Measurements from ENCODE around the gene BCL11B. TPM values are rescaled to one million over a fixed set of nuclear protein-coding genes. Genes with fewer than 3 reads are reported as not detected.

Gene BCL11B
- polyA plus RNA-seq, 4 donors: 0.45 to 5.1 (median 1.5) TPM

GRCh38 chr14:99123208-99123870, 148.7 kb downstream of the BCL11B start:
- H3K27ac ChIP-seq (ENCODE audit: low read depth in 1 of 3, low read length in 2 of 3): no peak overlapping the region
- no peaks in the 10 kb centered on the region for H3K4me1 ChIP-seq (ENCODE audit: control insufficient read depth in 3 of 3, insufficient read depth in 2 of 3, low read depth in 1 of 3, low read length in 2 of 3)
- 86 to 91% (median 86%) methylated on average over 9 of the region's 9 CpGs for WGBS, 3 donors
- DNase-seq: no peak
- no peak overlapping the region for H3K4me3 ChIP-seq (ENCODE audit: low read depth in 1 of 3, low read length in 3 of 3)
- H3K9me3 ChIP-seq (ENCODE audit: control insufficient read depth in 2 of 2, insufficient read depth in 1 of 2, low read depth in 1 of 2, low read length in 1 of 2): no peaks in the 10 kb centered on the region
- FAIRE-seq: no peak
- peaks cover 0 to 16% (median 7%) of the 10 kb centered on the region in 3 donors for H3K27me3 ChIP-seq (ENCODE audit: control insufficient read depth in 3 of 3, insufficient read depth in 3 of 3, low read length in 3 of 3)
- no peaks in the 10 kb centered on the region for H3K36me3 ChIP-seq (ENCODE audit: control insufficient read depth in 3 of 3, insufficient read depth in 2 of 3, low read depth in 1 of 3, low read length in 3 of 3)

GRCh38 chr14:99122521-99123125, 149.4 kb downstream of the BCL11B start:
- H3K9me3 ChIP-seq (ENCODE audit: control insufficient read depth in 2 of 2, insufficient read depth in 1 of 2, low read depth in 1 of 2, low read length in 1 of 2): no peaks in the 10 kb centered on the region
- WGBS, 3 donors: 80 to 85% (median 81%) methylated on average over 14 to 18 of the region's 18 CpGs
- FAIRE-seq: no peak
- DNase-seq: no peak
- H3K27ac ChIP-seq (ENCODE audit: low read depth in 1 of 3, low read length in 2 of 3): no peak overlapping the region
- no peaks in the 10 kb centered on the region for H3K36me3 ChIP-seq (ENCODE audit: control insufficient read depth in 3 of 3, insufficient read depth in 2 of 3, low read depth in 1 of 3, low read length in 3 of 3)
- no peak overlapping the region for H3K4me3 ChIP-seq (ENCODE audit: low read depth in 1 of 3, low read length in 3 of 3)
- H3K27me3 ChIP-seq (ENCODE audit: control insufficient read depth in 3 of 3, insufficient read depth in 3 of 3, low read length in 3 of 3): peaks cover 0 to 23% (median 11%) of the 10 kb centered on the region in 3 donors
- H3K4me1 ChIP-seq (ENCODE audit: control insufficient read depth in 3 of 3, insufficient read depth in 2 of 3, low read depth in 1 of 3, low read length in 2 of 3): no peaks in the 10 kb centered on the region

DNA sequence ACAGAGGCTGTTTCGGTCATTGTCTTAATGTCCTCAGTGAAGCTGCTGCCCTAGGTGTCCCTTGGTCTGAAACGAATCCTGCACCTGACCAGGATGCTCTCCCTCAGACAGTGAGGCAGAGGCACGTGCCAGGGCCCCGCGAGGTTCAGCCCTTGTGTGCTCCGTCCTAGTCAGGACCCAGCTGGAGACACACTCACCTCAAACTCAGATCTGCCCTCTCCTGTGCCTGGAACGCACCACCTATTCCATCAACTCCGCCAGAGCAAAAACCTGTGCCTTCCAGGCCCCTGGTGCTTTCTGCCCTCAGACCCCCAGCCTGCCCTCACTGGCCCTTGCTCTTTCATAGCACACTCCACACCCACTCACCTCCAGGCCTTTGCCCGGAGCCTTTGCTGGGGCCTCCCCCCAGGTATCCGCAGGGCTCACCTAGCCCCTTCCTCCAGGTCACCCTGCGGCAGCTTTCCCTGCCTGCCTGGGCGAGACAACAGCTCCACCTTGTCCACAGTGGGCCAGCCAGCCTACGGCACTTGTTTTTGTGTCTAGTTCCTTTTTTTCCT, 150.6 kb downstream of the BCL11B start:
- H3K27me3 ChIP-seq (ENCODE audit: control insufficient read depth in 3 of 3, insufficient read depth in 3 of 3, low read length in 3 of 3): peaks cover 0 to 31% (median 11%) of the 10 kb centered on the region in 3 donors
- H3K9me3 ChIP-seq (ENCODE audit: control insufficient read depth in 2 of 2, insufficient read depth in 1 of 2, low read depth in 1 of 2, low read length in 1 of 2): no peaks in the 10 kb centered on the region
- WGBS, 3 donors: 88 to 92% (median 89%) methylated on average over 13 of the region's 13 CpGs
- DNase-seq (no peak), FAIRE-seq (no peak)
- no peak overlapping the region for H3K27ac ChIP-seq (ENCODE audit: low read depth in 1 of 3, low read length in 2 of 3)
- no peak overlapping the region for H3K4me3 ChIP-seq (ENCODE audit: low read depth in 1 of 3, low read length in 3 of 3)
- no peaks in the 10 kb centered on the region for H3K36me3 ChIP-seq (ENCODE audit: control insufficient read depth in 3 of 3, insufficient read depth in 2 of 3, low read depth in 1 of 3, low read length in 3 of 3)
- H3K4me1 ChIP-seq (ENCODE audit: control insufficient read depth in 3 of 3, insufficient read depth in 2 of 3, low read depth in 1 of 3, low read length in 2 of 3): no peaks in the 10 kb centered on the region

DNA sequence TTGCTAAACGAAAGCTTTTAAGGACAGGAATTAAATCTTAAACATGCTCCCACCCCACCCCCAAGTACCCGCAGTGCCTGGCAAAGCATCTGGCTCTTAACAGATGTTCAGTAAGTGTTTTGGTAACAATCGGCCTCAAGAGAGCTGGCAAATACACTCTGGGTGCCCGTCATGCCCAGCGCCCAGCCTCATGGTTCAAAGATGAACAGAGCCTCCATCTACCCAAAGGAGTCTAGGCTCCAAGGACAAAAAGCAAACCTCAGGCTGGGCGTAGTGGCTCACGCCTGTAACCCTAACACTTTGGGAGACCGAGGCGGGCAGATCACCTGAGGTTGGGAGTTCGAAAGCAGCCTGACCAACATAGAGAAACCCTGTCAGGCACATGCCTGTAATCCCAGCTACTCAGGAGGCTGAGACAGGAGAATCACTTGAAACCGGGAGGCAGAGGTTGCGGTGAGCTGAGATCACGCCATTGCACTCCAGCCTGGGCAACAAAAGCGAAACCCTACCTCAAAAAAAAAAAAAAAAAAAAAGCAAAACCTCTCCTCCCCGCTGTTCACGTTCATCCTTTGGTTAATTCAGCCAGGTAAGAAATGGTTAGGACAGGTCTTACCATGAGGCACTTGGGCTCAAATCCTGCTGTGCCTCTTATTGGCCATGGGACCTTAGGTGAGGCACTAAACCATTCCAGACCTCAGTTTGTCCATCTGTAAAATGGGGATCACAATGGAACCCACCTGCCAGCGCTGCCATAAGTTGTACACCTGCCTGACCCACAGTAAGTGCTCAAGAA, 151.3 kb downstream of the BCL11B start:
- FAIRE-seq (no peak), DNase-seq (no peak)
- H3K9me3 ChIP-seq (ENCODE audit: control insufficient read depth in 2 of 2, insufficient read depth in 1 of 2, low read depth in 1 of 2, low read length in 1 of 2): no peaks in the 10 kb centered on the region
- no peaks in the 10 kb centered on the region for H3K36me3 ChIP-seq (ENCODE audit: control insufficient read depth in 3 of 3, insufficient read depth in 2 of 3, low read depth in 1 of 3, low read length in 3 of 3)
- WGBS, 3 donors: 77 to 85% (median 83%) methylated on average over 17 of the region's 17 CpGs
- no peak overlapping the region for H3K4me3 ChIP-seq (ENCODE audit: low read depth in 1 of 3, low read length in 3 of 3)
- H3K27me3 ChIP-seq (ENCODE audit: control insufficient read depth in 3 of 3, insufficient read depth in 3 of 3, low read length in 3 of 3): peaks cover 0 to 33% (median 11%) of the 10 kb centered on the region in 3 donors
- no peak overlapping the region for H3K27ac ChIP-seq (ENCODE audit: low read depth in 1 of 3, low read length in 2 of 3)
- no peaks in the 10 kb centered on the region for H3K4me1 ChIP-seq (ENCODE audit: control insufficient read depth in 3 of 3, insufficient read depth in 2 of 3, low read depth in 1 of 3, low read length in 2 of 3)

DNA sequence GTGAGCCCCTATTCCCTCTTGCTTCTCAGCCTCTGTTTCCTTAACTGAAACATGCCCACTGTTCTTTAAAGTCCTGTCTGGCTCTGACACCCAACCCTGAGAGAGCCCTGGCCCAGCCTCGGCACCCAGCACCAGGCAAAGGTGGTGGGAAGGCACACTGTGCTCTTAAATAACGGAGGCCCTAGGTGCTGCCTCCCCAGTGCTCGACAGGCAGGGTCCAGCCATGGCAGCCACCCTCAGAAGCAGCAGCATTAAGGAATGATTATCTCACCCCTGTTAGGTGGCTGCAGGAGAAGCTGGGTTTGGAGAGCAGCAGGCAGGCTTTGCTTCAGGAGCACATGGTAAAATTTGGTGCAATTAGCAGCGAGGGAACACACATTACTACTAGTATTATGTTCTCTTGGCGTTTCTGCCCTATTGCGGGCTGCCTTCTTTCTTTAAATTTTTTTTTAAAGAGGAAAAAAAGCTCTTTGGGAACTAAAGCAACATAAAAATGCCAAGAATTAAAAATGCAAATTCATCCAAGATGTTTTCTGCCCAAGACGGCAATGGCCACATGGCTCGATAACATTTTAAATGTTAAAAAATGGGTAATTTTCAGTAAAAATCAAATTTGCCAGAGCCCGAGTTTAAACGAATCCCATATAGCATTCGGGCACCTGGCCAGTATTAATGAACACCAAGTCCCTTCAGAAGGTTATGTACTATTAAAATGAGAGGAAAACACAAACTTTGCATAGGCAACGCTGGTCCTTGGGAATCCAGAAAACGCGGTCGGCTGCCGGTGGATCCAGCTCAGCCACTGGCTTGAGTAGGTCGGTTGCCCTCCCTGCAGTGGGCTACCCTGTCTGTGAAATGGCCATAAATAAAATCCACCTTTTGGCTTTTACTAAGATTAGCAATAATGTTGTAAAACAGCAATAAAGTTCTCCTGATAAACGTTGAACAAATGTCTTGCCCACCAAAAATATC, 152.2 kb downstream of the BCL11B start:
- no peaks in the 10 kb centered on the region for H3K9me3 ChIP-seq (ENCODE audit: control insufficient read depth in 2 of 2, insufficient read depth in 1 of 2, low read depth in 1 of 2, low read length in 1 of 2)
- no peak overlapping the region for H3K4me3 ChIP-seq (ENCODE audit: low read depth in 1 of 3, low read length in 3 of 3)
- no peaks in the 10 kb centered on the region for H3K36me3 ChIP-seq (ENCODE audit: control insufficient read depth in 3 of 3, insufficient read depth in 2 of 3, low read depth in 1 of 3, low read length in 3 of 3)
- FAIRE-seq (no peak), DNase-seq (no peak)
- 71 to 80% (median 78%) methylated on average over 18 of the region's 18 CpGs for WGBS, 3 donors
- peaks cover 0 to 33% (median 11%) of the 10 kb centered on the region in 3 donors for H3K27me3 ChIP-seq (ENCODE audit: control insufficient read depth in 3 of 3, insufficient read depth in 3 of 3, low read length in 3 of 3)
- H3K27ac ChIP-seq (ENCODE audit: low read depth in 1 of 3, low read length in 2 of 3): no peak overlapping the region
- H3K4me1 ChIP-seq (ENCODE audit: control insufficient read depth in 3 of 3, insufficient read depth in 2 of 3, low read depth in 1 of 3, low read length in 2 of 3): no peaks in the 10 kb centered on the region

Other genes with a start within 250 kb of the BCL11B start
- 10 to 100 TPM; 38.1 to 61.4 (median 50.9) TPM for gene SETD3, start 208.7 kb upstream of the BCL11B start, polyA plus RNA-seq
- gene CCNK, start 209.2 kb upstream of the BCL11B start, polyA plus RNA-seq: 10 to 100 TPM; 13.4 to 43.4 (median 17.3) TPM